ENCODE results near the gene DLGAP1. TPM values are rescaled to one million over a fixed set of nuclear protein-coding genes. Genes with fewer than 3 reads are reported as not detected.

DLGAP1 gene
- total and polyA plus RNA-seq, 2 of the 8 experiments (the other 6 are each of a cell fraction or from before 2014, with no cell fraction given), result 11.8 to 16.9 TPM

DNA sequence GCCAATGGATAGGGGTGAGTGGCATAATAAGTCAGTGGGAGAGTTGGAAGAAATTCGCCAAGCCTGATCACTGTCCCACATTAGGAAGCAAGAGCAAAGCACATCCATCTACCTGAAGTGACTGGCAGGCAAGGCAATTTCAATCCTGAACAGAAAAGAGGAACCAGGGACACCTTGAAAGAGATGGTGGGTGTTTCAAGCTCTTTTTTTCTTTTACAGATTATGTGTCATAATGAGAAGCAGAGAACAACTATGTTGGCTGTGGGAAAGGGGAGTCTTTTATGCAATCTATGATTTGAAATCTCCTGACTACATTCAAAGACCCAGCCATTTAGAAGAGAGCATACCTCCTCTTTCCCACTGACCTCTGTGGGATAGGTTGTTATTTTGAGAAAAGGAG lies 941.6 kb downstream of the DLGAP1 start (continued):
- no peak for TF ChIP-seq PHF8 (conservative IDR thresholded peaks at IDR 0.05; ENCODE audit: low read depth, low read length)
- no peak for TF ChIP-seq RBBP5 (IDR thresholded peaks at IDR 0.05; ENCODE audit: borderline replicate concordance, low read depth, low read length)
- no peak for TF ChIP-seq ZNF274 (IDR thresholded peaks at IDR 0.05; ENCODE audit: borderline replicate concordance, extremely low read depth, low read length)
- no peak for TF ChIP-seq BRCA1 (IDR thresholded peaks at IDR 0.05; ENCODE audit: low read depth, low read length)
- no peak for TF ChIP-seq JUND (IDR thresholded peaks at IDR 0.05; ENCODE audit: low read length)
- TF ChIP-seq KDM1A (IDR thresholded peaks at IDR 0.05; ENCODE audit: borderline replicate concordance, low read length), result no peak
- no peak for TF ChIP-seq SP2 (IDR thresholded peaks at IDR 0.05; ENCODE audit: low read length)
- no peak for TF ChIP-seq POLR2AphosphoS5 (IDR thresholded peaks at IDR 0.05; ENCODE audit: low read depth, low read length)
